NCI-H82 (cell line): Measurements from ENCODE around the gene PEA15.
A peak's percentile ranks its signal among the peaks of the same experiment; 100 is the strongest.

ENCODE experiments used
- DNase-seq: peaks from one replicate; lab custom pipeline; 2025; lab: John Stamatoyannopoulos, UW

PEA15 gene

DNA sequence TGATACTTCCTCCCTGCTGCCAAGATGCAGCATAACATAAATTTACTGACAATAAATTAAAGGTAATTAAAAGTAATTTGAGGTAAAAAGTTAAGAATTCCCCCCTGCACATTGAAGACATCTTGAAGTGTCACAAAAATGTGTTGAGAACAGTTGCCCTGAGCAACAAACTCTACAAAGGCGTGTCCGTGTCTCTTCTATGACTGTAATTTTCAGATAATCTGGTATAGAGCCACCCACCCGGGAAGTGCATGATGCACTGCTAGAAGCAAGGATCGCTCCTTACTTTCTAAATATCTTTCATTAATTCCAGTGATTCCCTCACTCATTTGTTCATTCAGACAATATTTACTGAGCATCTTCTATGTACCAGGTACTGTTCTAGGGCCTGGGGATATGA, 25.8 kb upstream of the PEA15 start:
- no peak for DNase-seq

DNA sequence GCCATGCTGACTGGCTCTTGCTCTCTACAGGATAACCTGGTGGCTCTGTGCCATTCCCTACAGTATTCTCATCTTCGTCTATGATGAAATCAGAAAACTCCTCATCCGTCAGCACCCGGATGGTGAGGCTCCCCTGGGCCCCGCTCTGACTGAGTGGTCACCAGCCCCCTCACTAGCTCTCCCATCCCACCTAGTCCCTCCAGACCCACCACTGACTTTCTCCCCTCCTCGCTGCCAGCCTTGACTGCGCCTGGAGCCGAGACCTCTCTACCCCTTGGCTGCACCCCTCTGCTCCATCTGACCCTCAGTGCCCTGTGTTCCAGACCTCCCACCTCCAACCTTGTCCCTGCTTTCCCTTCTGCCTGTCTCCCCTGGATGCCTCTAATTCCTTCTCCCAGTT, 18.9 kb upstream of the PEA15 start:
- DNase-seq, result no peak

DNA sequence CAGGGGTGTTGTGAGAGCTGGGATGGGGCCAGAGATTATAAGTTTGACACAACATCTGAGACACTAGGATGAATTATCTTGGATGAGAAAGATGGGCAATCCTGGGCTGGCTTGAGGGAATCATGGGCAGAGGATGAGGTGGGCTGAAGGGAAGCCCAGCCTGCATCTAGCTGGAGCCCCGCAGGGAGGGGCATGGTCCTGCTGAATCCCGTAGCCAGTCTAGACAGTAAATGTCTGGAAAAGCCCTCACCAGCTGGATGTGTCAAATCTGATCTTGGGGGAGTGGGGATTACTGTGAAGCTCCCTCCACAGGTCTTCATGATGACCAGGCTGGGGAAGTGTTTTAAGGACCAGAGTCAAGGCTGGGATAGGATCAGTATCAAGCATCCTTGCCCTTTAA, 18.5 kb upstream of the PEA15 start:
- DNase-seq, result peak; percentile 59

DNA sequence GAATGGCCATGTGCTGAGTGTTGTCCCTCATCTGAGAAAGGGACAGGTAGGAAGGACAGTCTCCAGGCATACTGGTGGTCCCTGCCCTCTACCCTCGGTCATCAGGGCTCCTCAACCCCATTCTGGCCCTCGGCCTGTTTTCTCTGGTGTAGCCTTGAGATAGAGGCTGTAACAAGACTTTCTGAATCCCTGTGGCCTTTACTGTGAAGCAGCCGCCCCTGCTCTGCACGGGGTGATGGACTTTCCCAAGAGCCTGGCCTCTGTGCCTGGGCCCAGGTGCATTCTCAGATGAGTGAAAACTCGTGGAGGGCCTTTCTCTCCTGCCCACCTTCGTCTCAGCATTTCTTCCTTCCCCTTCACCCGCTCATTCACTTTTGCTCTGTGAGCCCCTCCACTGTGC, 17.8 kb upstream of the PEA15 start:
- DNase-seq, result no peak

DNA sequence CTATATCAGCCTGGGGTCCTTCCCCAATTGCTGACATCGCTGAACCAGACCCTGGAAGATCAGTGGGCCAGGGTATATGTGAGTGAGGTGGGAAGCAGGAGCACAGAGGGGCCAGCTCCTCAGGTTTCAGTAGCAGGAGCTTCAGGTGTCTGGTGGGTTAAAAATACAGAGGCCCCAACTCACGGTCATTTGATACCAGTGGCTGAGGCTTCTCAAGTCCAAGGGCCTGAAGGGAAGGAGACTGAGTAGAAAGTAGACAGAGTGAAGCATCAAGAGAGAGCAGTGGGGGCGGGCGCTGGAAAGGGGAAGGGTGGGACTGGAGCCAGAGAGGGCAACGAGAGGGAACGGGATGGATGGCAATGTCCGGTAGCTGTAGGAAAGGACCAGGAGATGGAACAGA, 16.8 kb upstream of the PEA15 start:
- no peak for DNase-seq

DNA sequence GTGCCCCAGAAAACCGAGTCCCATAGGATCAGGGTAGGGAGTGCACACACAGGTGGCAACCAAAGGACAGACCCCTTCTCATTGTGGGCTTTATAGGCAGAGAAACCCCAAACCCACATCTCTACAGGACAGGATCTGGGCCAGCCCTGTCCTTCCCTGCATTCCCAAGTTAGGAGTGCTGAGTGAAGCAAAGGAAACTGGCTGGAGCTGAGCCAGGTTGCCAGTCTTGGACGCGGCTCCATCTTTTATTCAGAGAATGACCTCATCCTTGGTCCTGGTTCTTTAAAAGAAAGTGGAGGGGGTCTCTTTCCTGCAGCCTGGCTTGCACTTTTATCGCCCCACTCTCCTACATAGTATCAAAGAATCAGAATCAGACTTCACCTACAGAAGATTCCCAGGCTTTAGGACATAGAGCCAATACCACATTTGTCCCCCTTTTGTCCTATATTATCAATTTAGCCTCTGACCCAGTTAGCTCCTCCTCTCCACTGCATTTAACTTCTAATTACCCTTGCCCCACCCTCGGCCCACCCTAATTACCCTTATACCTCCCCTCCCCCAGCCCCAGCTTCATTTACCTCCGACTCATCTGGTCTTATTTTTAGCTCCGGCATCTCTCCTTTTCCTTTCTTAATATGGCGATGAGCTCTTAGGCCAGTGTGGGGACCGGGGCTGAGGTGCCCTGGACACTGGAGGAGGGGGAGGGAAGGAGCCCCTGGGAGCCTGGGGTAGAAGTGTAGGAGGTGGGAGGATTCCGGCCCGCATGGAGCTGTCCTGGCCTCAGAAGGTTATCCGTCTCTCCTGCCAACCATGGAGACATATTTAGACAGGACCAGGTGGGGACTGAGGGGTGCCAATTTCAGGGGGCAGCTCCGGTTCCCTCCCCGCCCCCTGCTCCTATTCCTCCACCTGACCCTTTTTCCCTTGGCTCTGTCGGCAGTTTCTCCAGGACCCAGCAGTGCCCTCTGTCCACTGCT, 15.2 kb upstream of the PEA15 start, which contains the start of gene CASQ1:
CASQ1 (plus strand) TSS at position 927 of the 977 bp plus-strand sequence. CDS start 177 bp downstream, outside the sequence.
- peak; percentile 32 for DNase-seq

DNA sequence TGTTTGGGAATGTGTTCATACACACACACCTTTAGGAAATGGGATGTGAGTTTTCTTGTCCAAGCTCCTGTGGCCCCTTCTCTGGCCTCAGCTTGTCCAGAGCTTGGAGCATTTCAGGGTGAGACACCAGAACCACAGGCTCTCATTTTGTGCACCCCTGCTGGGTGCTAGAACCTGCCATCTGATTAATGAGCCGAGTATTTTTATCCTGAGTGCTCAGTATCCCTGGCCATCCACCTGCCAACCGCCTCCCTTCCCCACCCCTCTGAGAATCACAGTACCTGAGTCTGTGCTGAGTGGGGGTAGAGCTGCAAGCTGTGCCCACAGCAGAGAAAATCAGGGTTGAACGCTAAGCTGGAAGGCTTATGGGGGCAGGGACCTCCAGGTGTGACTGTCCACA, 13.4 kb upstream of the PEA15 start:
- no peak for DNase-seq

DNA sequence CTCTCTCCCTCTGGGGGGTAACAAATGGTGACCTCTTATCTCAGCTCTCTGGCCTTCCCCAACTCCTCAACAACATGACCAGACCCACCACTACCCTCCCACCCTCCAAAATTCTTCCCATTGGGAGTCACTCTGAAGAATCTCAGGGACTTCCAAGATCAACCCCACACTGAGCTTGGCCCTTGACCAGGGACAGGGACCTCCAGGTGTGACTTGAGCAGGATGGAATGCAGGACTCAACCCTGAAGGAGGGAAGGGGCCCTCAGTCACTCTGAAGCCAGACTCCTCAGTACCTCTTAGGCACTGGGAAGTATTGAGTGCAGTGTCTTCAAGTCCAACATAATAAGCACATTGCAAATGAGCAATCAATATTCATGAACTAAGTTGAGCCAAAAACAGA, 12.9 kb upstream of the PEA15 start:
- no peak for DNase-seq

DNA sequence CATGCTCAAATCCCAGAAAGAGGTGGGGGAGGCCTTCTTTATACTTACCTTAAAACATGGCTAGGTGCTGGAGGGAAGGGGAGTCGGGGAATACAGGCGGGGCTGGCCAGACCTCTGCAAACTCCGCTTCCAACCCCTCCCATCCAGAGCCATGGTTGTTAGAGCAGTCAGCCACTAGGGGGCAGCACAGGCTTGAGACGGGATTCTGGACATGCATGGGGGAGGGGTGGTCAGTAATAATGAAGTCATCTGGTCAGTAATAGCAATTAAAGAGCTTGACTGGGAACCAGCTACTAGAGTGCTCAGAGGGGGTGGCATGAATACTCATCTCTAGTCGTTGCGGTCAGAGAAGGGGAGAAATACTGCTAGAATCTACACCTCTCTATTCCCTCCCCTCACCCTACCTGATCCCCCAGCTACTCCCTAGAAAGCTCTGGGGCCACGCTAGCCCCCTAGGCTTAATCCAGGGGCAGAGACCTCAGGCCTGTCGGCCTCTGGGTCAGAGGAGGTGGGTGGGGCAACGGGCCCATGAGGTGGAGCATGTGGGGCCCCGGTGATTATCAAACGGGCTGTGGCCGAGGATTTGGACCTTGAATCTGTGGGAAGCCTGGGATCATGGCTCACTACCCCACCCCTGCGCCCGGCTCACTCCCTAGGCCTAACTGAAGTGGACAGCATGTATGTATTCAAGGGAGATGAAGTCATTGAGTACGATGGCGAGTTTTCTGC, 11.9 kb upstream of the PEA15 start:
- DNase-seq, result peak; percentile 97

DNA sequence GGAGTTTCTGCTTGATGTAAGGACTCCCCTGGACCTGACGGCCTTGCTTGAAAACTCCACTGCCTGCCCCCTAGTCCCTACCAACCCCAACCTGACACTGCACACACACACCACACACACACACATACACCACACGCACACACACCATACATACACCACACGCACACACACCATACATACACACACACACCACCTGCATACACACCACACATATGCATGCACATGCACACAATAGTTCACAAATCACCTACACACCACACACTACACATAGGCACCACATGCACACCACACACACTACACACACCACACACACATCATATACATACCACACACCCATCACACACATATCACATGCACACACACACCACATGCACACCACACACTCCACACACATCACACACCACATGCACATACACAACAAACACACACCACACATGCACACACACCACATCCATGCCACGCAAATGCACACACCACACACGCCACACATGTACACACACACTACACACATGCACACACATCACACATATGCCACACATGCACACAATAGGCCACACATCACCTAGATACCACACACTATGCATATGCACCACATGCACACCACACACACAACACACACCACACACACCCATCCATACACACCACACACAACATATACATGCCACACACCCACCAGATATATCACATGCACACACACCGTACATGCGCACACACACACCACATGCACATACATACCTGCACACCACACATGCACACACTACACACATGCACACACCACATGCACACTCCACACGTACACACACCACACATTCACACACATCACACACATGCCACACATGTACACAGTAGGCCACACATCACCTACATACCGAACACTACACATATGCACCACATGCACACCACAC, 11.1 kb upstream of the PEA15 start:
- no peak for DNase-seq

DNA sequence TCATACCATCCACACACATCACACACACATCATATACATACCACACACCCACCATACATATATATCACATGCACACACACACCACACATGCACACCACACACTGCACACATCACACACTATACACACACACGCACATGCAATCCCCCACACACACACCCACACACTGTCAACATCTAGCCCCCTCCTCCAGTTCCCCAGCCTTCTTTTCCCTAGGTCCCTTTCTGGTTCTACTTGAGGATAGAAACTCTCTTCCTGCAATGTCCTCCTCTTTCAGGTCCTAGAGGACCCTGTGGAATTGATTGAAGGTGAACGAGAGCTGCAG, 10.5 kb upstream of the PEA15 start:
- DNase-seq, result no peak

DNA sequence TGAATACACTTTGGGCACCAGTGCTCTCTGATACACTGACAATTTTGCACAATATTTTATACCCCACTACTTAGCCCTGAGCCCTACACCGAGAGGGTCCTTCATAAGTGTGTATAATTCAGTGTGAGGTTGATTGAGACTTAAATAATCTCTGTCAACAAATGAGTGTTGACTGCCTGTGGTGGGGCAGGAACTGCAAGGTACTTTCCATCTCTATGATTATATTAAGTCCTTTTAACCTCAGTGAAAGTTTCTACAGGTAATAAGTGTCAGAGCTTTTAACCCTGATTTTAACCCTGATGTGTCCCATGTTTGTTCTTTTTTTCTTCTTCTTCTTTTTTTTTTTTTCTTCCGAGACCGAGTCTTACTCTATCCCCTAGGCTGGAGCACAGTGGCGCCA, 9.0 kb upstream of the PEA15 start:
- no peak for DNase-seq

DNA sequence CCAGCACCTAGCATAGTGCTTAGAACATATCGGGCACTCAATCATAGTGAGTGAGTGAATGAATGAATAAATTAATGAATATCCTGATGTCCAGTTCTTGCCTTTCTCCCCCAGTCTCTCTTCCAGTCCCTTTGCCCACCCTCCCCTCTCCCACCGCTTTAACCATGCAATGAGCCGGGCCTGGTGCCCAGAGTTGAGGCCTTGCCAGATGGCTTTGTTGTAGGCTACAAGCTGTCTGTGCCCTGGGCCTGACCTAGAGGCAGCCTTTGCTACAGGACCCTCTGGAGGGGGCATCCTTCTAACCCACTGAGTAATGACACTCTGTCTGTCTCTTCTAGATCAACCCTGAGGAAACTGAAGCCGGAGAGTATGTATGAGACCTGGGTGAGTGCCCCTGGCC, 8.0 kb upstream of the PEA15 start:
- no peak for DNase-seq

DNA sequence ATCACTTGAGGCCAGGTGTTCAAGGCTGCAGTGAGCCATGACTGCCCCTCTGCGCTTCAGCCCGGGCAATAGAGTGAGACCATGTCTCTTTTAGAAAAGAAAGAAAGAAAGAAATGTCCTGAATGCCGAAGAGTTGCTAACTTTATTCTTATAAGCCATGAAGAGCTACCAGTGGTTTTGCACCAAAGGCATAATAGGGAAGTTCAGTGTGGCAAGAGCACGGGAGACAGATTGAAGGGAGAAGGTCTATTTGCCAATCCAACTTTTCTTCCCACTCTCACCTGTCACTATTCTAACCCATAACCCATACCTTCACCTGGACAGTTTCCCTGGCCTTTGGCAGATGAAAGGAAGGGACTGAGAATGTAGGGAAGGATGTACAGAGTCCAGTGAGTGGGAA, 4.4 kb upstream of the PEA15 start:
- no peak for DNase-seq

DNA sequence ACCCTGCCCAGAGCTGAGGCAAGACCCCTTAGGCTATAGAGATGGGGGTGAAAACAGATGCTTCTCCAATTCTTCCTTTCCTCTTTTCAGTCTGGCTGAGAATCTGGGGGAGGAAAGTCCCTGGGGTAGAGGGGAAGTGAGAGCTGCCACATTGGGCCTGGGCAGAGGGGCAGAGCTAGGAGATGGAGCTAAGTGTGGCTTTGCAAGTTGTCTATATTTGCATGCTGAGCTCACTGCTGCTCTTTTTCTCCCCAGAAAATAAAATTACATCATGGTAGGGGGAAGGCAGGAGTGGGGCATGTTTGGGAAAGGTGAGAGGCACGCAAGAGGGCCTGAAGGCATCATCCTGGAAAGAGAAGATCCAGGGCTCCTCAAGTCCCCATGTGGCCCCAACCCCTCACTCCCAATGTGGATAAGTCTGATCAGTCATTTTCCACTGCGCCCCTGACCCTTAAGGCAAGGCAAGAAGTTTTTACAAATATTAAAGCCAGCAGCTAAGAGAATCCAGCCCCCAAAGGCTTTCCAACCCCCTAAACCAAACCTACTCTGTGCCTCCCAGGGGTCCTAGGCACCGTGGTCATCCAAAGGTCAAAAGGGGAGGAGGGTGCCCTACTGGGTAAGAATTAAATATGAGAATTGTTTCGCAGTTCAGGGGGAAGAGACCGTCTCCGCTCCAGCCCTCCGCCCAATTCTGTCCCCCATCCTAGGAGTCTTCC, 500 bp upstream of the PEA15 start:
- peak; percentile 27 for DNase-seq

DNA sequence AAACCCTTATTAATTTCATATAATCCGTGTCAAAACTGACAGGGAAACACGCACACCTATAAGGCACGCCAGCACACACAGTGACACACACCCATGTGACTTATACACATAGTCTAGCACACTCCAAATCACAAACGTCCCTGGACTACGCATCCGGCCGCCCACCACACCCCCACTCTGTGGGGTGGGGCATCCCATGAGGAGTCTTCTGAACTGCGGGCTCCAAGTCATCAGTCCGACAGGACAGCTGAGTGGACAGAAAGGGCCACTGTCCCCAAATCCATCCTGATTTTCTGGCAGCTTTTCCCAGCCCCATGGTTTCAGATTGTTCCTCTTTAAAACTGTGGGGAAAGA, 829 bp downstream of the PEA15 start:
- peak; percentile 55 for DNase-seq

DNA sequence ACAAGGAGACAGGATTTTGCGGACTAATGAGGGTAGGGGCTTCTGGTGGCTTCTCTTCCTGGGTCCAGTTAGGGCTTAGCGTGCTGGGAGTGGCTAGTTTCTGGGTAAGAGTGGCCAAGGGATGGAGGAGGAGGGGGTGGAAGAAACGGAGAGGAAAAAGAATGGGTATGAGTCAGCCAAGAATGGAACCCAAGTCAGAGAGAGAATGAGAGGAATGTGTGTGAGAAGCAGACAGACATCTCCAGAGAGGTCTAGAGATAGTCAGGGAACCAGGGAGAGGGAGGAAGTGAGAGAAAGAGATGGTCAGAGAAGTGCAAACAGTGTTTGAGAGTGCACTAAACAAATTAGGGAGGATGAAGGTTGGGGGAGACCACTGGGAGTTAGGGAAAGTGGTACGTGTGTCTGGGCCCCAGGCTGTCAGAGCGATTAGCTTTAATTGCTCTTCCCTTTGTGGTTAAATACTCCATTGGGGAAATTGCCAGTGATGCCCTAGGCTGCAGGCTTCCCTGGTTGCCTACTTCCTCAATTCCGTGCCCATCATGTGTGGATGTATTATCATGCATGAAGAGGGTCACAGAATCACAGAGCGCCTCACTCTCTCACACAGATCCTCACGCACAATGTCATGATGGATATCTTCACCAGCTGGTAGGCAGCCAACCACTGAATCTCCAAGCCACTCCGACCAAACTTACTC, 1.4 kb downstream of the PEA15 start:
- DNase-seq, result no peak

DNA sequence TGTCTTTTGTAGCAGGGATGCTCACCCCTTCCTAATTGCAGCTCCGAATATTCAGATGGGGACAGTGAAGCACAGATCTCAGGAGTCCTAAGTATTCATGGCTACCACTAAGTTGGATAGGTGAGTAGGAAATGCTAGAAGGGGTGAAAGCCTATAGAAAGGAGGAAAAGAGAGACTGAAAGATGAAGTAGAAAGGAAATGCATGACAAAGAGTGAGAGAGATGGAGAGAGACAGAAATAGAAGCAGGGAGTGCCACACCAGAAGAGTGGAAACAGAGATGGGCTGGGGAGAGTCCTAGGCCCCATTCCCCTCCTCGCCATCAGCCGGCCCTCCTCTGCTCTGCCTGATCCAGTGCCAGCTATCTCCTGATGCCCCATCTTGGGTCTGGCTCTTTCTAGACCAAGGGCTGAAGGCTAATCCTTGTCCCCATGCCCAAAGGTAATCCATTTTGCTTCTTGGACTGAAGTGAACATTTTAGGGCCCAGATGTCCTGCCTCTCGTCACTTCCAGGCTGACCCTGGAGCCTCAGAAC, 2.0 kb downstream of the PEA15 start:
- no peak for DNase-seq

DNA sequence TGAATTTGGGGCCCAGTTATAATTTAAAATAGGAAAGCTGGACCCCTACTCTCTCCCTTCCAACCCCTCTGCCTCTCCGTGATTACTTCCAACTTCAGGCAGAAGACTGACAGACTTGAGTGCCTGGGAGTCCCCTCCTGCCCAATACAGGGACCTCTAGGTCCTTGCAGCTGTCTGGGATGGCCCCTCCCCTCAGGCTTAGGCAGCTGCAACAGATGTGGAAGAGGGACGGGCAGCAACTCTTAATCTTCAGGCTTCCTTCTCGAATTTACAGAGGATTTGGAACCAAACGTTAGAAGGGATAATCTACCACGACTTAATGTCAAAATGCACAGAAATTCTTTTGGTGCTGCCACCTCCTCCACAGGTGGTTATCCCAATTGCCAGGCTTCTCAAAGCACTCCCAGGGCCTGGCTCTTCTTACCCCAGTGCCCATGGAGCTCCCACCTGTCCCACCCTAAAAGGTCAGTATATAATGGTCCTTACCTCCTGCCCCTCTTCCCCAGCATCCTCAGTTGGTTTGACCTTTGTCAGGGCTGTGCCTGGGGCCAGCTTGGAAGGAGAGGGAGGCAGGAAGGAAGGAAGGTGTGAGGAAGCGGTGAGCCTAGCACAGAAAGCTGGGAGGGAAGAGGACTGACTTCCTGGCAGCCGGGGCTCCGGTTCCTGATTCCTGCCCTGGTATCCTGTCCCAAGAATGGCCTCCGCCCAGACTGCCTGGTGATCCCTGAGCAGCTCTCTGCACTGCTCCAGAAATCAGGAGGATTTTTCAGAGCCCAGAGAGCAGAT, 2.8 kb downstream of the PEA15 start:
- peak; percentile 68 for DNase-seq
